ENCODE data around the gene STK32C.

STK32C gene

GRCh38 chr10:132209978-132210530 lies 97.7 kb downstream of the STK32C start:
- DNase-seq (ENCODE audit: low spot score) = no peak
- no peak for TF ChIP-seq CTCF (IDR thresholded peaks at IDR 0.05; ENCODE audit: borderline replicate concordance, control extremely low read depth, extremely low read depth, insufficient read depth, missing control alignments)
- in situ Hi-C loops (cut with MboI; ENCODE audit: low sequenced_read_pairs, unreplicated experiment) = loop anchor here (25.0 kb wide), 1 partner anchor 427 kb away; no protein-coding TSS in a partner anchor

GRCh38 chr10:132209130-132209529 lies 98.6 kb downstream of the STK32C start:
- DNase-seq (ENCODE audit: low spot score) = no peak
- in situ Hi-C loops (cut with MboI; ENCODE audit: low sequenced_read_pairs, unreplicated experiment) = loop anchor here (25.0 kb wide), 1 partner anchor 428 kb away; no protein-coding TSS in a partner anchor
- no peak for TF ChIP-seq CTCF (IDR thresholded peaks at IDR 0.05; ENCODE audit: borderline replicate concordance, control extremely low read depth, extremely low read depth, insufficient read depth, missing control alignments)

GRCh38 chr10:132208462-132209050 lies 99.2 kb downstream of the STK32C start:
- no peak for TF ChIP-seq CTCF (IDR thresholded peaks at IDR 0.05; ENCODE audit: borderline replicate concordance, control extremely low read depth, extremely low read depth, insufficient read depth, missing control alignments)
- in situ Hi-C loops (cut with MboI; ENCODE audit: low sequenced_read_pairs, unreplicated experiment) = loop anchor here (25.0 kb wide), 1 partner anchor 429 kb away; no protein-coding TSS in a partner anchor
- no peak for DNase-seq (ENCODE audit: low spot score)

- no peak for TF ChIP-seq CTCF (IDR thresholded peaks at IDR 0.05; ENCODE audit: borderline replicate concordance, control extremely low read depth, extremely low read depth, insufficient read depth, missing control alignments)
- DNase-seq (ENCODE audit: low spot score) = no peak
- in situ Hi-C loops (cut with MboI; ENCODE audit: low sequenced_read_pairs, unreplicated experiment) = loop anchor here (25.0 kb wide), 1 partner anchor 430 kb away; no protein-coding TSS in a partner anchor
These were observed 100.0 kb downstream of the STK32C start for GRCh38 chr10:132207536-132208461.

- DNase-seq (ENCODE audit: low spot score) = no peak
- TF ChIP-seq CTCF (IDR thresholded peaks at IDR 0.05; ENCODE audit: borderline replicate concordance, control extremely low read depth, extremely low read depth, insufficient read depth, missing control alignments) = no peak
- in situ Hi-C loops (cut with MboI; ENCODE audit: low sequenced_read_pairs, unreplicated experiment) = loop anchor here (25.0 kb wide), 1 partner anchor 430 kb away; no protein-coding TSS in a partner anchor
These were observed 100.8 kb downstream of the STK32C start for GRCh38 chr10:132206806-132207535.

GRCh38 chr10:132206377-132206745 lies 101.4 kb downstream of the STK32C start:
- DNase-seq (ENCODE audit: low spot score) = no peak
- TF ChIP-seq CTCF (IDR thresholded peaks at IDR 0.05; ENCODE audit: borderline replicate concordance, control extremely low read depth, extremely low read depth, insufficient read depth, missing control alignments) = no peak
- in situ Hi-C loops (cut with MboI; ENCODE audit: low sequenced_read_pairs, unreplicated experiment) = loop anchor here (25.0 kb wide), 1 partner anchor 431 kb away; no protein-coding TSS in a partner anchor

All from GM13976 (cell line).